GM19395 (cell line): ENCODE results near the gene IL32.

Source experiments
- ATAC-seq: cut with Tn5 transposase; IDR thresholded peaks from one replicate; pipeline ENCODE4 v1.9.1; 2021; ENCODE audit warnings: mild to moderate bottlenecking, moderate library complexity; ENCODE audit not compliant: unreplicated experiment

The IL32 gene

DNA sequence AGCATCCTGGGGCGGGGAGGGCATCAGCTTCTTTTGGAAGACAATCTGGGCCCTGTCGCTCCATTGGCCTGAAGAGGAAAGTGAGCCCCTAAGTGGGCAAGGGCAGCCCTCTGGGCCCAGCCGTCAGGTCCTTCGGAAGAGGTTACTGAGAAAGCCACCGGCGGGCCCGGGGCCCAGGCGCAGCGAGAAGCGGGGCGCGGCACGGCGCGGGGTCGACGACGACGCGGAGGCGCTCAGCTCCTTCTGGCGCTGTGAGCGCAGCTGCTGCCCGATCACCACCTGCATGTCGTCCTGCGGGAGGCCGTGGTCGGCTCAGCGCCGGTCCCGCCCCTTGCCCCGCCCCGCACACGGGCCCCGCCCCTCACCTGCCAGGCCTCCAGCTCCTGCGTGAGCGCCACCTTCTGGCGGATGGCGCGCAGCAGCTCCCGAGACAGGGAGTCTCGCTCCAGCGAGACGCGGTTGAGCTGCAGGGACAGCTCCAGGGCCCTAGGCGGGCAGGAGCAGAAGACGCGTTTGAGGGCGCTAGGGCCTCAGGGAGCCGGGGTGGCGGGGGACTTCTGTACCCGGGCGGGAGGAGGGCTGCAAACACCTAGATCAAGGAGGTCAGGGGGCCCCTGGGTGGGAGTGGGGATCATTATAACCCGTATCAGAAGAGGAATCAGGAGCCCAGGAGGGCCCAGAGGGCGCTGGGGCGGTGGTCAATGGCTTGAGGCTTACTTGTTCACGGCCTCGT, 37.3 kb upstream of the IL32 start:
- no peak for ATAC-seq

DNA sequence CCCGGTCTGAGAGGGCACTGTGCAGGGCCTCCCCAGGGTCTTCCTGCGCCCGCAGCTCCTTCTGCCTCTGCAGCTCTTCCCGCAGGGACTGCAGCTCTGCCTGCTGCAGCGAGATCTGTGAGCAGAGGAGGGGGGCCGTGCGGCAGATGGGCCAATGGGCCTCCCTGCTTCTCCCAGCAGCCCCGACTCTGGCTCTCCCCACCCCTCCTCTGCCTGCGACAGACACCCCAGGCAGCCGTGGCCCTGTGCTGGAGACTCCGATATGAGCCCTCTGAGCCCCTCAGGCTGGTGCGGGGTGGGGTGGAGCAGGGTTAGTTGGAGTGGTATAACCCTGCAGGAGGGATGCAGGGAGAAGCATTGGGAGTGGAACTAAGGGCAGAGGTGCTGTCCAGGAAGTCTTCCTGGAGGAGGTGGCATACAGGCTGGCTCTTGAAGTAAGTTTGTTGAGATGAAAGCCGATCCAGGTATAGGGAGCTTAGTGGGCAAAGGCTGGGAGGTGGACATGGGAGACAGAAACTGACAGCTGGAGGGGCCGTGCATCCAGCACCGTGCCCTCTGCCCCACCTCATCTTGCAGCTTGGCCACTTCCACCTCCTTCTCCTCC, 36.6 kb upstream of the IL32 start:
- no peak for ATAC-seq

DNA sequence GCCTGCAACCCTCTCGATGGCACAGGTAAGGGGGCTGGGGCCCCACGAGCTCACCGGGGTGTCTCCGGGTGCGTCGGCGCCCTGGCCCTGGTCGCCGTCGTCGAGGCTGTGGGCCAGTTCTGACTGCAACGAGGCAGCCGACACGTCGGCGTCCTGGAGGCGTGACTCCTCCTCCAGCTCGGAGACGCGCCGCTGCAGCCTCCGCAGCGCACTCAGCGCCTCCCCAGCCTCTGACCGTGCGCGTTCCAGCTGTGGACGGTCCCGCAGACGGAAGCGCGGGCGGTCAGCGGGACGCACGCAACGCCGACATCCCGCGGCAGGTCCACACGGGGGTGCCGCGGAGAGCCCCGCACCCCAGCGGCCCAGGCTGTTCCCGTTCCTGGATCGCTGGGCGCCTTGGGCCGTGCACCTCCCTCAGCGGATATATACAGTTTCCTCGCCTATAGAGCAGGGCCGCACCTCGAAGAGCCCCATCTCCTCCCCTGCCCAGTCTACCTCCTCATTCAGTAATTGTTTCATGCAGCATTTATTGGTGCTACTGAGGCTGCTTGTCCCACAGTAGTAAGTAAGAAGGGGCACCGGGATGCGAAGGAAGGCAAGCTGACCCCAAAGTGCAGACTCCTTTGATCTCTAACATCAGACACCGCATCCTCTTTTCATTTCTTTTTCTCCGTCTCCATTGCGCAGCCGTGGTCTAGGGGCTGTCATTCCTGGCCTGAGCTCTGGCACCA, 35.8 kb upstream of the IL32 start:
- no peak for ATAC-seq

DNA sequence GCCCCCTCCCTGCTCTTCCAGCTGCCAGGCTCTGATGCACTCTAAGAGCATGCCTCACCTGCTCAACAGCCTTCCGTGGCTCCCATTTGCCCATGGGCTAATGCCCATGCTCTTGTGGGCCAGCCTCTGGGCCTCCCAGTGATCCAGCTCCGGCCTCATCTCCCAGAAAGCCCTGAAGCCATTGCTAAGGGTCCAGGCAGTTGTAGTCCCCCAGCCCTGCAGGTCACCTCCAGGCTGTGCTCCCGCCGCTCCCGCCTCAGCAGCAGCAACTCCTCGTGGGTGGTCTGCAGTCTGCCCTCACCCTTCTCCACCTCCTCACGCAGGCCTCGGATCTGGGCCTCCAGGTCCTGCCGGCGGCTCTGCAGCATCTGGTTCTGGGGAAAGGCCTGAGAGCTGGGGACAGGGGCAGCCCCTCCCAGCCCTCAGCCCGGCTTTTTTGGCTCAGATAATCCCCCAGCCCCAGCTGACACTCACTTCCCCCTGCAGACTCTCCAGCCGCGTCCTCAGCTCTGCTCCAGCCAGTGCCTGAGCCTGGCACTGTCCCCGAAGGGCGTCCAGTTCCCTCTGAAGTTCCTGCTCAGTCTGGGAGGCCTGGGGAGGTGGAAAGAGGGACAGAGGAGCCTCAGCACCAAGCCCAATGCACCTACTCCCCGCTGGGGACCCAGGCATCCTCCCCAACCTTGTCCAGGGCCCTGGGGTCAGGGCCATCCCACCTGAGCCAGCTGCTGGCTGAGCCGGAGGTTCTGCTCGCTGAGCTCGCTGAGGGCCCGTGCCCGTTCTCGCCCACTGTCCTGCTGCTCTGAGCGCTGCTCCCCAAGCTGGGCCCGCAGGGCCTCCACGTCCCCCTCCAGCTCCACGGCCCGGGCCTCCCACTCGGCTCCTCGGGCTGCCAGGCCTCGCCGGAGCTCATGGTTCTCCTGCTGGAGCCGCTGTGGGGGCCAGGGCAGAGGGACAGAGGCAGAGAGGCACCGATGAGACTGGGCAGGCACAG, 34.9 kb upstream of the IL32 start:
- ATAC-seq, result no peak

DNA sequence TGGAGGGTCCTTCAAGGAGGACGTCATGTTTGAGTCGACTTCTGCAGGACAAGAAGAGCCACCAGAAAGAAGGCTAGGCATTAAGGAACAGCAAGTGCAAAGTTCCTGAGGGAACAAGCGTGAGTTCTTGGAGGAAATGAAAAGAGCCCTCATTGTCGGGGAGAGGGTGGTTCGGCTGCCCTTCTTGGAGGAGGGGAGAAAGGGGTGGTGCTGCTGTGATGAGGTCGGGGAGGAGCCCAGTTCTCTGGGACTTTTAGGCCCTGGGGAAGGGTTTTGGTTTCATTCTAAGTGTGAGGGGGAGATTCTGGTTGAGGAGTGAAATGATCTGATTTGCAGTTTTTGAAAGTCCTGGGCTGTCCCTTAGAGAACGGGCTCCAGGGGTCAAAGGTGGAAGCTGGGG, 32.8 kb upstream of the IL32 start:
- ATAC-seq, result no peak

DNA sequence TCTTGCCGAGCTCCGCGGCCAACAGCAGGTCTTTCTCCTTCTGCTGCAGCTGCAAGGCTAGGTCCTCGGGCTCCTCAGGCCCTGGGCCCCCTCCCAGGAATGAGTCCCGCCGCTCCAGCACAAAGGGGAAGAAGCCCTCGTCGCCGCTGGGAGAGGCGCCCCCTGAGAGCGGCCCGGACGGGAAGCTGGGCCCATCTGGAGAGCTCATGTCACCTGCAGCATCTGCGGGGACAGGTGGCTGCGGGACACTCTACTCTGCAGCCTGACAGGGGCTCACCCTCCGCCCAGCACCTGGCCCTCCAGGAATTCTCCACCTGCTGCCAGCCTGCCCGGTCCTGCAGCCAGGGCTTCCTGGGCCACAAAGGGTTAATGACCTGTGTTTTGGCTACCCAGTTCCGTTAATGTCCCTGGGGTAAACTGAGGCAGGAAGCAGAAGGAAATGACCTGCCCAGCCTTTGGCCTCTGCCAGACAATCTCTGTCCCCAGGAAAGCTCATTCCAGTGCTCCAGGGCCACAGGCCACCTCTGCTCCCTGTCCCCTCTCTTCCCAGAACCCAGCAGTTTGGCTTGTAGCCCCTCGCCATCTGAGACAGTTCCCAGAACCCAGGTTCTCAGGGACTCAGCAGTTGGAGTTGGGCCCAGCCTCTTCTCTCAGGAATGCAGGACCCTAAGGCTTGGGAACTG, 30.0 kb upstream of the IL32 start:
- ATAC-seq, result no peak

DNA sequence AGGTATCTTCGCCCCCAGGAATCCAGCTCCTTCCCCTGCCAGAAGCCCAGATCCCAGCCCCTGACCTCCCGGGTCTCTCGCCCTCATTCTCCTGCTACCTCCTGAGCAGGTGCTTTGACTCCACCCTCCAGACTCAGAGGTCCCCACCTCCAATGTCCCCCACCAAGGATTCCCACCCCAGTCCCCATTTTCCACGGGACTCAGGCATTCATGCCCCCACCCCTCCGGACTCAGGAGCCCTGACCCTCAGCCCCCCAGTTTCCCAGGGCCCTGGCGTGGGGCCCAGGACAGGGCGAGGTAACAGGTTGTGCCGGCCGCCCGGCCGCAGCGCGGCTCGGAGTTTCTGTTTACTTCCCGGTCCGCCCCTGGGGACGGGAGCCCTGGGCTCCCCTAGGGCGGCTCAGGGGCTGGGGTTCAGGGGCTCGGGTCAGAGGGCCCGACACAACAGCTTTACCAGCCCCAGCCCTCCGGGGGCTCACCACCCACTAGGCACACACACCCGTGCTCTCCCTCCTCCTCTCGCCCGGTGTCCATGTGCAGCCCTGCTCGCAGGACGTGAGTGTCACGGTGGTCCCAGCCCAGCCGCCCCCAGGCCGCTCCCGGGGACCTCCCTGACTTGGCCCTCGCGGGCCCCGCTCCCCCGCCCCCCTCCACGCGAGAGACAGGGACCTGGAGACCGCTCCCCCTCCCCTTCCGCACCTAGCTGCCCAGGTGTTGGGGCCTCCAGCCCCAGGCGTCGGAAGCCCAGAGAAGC, 29.3 kb upstream of the IL32 start:
- no peak for ATAC-seq

DNA sequence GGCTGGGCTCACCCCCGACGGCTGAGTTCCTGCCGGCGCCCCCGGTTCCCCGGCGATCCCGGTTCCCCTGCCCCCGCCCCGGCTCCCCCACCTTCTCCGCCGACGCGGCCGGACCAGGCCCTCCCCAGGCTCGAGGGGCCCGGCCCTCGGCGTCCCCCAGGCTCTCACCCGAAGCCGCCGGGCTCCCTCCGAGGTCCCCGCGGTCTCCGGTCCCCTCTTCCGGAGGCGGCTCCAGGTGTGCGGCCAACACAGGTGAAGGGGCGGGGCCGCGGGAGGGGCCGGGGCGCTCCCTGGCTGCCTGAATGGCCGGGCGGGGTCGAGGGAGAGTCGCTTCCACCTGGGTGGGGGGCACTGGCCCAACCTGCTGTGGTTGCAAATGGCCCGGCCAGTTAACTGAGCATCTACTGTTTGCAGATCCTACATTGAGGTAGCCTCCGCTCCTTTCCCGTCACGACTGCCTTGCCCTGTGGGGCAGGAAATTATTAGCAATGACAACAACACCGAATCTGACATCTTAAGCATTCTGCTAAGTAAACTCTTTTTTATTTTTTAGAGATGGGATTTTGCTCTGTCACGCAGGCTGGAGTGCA, 28.6 kb upstream of the IL32 start, which contains the start of gene BICDL2:
Gene BICDL2, minus strand, starts transcription at position 219 of the 590 bp plus-strand sequence. CDS start 1,448 bp downstream, outside the sequence.
- ATAC-seq, result no peak

DNA sequence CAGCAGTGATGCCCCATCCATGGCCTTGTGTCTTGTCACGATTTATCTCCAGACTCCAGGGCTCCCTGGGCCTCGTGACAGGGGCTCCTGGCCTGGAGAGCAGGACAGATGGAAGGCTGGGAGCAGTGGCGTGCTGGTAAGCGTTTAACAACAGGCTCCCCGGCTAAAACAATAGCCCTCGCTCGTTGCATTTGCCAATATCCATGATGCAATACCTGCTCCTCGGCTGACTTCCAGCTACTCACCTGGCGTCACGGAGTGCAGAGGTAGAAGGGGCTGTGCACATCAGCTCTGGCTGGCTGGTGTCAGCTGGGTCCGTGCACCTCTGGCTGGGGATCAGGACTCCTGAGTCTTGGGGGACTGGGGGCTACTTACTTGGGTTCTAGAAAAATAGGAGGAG, 27.2 kb upstream of the IL32 start:
- ATAC-seq, result no peak

DNA sequence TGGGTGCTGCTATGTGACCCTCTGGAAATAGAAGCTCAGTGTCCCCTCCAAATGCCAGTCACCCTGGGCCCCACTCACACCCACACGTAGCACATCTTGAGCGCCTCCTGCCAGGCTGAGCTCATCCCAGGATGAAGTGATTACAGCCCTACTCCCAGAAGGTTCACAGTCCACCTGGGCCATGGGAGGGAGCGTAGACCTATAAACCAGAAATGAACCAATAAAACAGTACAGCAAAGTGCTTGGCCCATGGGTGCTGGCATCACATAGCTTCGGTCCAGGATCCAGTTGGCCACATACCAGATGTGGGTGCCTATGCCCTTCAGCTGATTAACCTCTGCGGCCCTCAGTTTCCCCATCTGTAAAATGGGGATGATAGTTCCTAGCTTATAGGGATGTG, 26.5 kb upstream of the IL32 start:
- ATAC-seq, result no peak

DNA sequence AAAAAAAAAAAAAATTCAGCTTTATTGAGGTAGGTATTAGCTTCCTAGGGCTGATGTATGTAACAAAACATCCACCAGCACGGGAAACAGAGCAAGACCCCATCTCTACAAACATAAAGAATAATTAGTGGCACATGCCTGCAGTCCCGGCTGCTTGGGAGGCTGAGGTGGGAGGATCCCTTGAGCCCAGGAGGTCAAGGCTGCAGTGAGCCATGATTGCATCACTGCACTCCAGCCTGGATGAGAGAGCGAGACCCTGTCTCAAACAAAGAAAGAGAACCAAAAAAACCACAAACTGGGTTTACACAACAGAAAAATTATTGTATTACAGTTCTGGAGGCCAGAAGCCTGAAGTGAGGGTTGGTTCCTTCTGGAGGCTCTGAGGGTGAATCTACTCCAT, 23.1 kb upstream of the IL32 start:
- ATAC-seq, result no peak

DNA sequence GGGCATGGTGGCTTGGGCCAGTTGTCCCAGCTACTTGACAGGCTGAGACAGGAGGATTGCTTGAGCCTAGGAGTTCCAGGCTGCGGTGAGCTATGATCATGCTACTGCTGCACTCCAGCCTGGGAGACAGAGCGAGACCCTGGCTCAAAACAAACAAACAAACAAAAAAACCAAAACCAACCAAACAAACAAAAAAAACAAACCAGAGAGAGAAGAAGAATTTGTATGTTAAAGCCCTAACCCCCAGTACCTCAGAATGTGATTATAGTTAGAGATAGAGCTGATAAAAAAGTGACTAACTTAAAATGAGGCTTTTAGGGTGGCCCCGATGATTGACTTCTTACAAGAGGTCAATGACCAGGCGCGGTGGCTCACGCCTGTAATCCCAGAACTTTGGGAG, 20.7 kb upstream of the IL32 start:
- no peak for ATAC-seq

DNA sequence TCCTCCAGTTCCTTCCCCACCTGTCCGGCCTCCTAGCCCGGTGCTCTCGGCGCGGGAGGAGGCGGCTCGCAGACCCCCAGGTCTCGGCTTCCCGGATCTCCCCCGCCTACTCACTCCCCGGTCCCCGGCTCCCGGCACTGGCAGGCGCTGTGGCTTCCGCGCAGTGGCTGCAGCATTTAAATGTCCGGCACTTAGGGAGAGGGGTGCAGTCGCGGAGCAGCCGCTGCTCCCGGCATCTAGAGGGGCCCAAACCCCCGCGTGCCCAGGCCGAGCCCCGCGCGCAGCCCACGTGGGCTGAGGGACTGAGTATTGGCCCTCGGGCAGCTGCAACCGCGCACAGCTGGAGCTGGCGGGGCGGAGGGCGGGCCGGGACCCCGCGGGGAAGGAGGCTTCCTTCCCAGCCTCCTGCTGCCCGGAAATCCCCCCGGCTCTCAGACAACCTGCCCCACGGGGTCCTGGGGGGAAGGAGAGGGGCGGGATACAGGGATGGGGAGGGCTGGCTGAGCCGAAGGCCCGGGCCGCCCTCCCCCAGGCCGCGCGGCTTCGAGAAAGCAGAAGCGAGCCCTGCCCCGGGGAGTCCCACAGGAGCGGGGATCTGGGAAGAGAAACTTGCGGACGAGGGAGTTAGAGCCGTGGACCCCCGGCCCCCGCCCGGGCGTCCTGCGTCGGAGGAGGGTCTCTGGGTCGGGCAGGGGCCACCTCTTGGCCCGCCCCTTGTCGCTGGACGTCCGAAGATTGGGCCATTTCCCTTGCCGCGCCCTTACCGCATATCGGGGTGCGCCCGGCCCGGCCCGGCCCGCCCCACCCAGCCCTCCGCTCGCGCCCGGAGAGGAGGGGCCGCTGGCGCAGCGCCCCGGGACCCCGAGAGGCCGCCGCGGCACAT, 19.4 kb upstream of the IL32 start, which contains the start of gene MMP25:
Gene MMP25, plus strand, starts transcription at position 804 of the 883 bp plus-strand sequence. CDS start 357 bp downstream, outside the sequence.
- no peak for ATAC-seq

DNA sequence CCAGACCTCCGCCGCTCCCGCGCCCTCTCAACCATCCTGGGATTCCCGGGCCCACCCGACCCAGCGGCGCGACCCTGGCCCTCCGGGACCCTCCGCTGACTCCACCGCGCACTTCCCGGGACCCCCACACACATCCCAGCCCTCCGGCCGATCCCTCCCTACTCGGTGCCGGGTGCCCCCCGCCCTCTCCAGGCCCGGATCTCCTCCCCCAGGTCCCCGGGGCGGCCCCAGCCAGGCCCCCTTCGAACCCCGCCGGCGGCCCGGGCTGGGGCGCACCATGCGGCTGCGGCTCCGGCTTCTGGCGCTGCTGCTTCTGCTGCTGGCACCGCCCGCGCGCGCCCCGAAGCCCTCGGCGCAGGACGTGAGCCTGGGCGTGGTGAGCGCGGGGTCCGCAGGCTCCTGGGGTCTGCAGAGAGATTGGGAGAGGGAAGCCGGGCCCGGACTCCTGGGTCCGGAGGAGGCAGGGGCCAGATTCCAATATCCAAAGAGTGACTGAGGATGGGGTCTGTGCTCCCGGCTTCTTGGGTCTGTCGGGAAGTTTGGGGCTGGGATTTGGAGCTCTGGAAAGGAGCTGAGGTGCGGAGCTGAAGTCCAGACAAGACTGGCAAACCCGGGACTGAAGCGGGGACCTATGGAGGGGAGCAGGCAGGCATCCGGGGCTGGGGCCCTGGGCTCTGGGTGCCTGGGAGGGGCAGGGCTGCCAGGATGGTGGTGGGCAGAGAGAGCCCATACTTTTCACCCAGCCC, 18.6 kb upstream of the IL32 start:
- no peak for ATAC-seq

DNA sequence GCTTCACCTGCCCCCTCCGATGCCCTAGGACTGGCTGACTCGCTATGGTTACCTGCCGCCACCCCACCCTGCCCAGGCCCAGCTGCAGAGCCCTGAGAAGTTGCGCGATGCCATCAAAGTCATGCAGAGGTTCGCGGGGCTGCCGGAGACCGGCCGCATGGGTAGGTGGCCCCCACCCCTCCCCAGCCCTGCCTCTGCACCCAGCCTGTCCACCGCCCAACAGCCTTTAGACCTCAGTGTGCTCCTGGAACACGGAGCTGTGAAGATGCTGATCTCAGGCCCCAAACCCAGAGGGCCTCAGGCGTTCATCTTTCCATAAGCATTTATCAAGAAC, 18.1 kb upstream of the IL32 start:
- no peak for ATAC-seq

DNA sequence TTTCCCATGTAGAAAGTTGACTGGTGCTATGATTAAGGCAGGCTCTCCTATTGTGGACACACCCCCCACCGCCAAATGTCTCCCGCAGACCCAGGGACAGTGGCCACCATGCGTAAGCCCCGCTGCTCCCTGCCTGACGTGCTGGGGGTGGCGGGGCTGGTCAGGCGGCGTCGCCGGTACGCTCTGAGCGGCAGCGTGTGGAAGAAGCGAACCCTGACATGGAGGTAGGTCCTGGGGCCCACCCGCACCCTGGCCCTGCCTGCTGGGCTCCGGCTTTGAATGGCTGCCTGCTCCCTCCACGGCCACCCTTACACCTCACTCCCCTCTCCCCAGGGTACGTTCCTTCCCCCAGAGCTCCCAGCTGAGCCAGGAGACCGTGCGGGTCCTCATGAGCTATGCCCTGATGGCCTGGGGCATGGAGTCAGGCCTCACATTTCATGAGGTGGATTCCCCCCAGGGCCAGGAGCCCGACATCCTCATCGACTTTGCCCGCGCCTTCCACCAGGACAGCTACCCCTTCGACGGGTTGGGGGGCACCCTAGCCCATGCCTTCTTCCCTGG, 15.4 kb upstream of the IL32 start:
- no peak for ATAC-seq

DNA sequence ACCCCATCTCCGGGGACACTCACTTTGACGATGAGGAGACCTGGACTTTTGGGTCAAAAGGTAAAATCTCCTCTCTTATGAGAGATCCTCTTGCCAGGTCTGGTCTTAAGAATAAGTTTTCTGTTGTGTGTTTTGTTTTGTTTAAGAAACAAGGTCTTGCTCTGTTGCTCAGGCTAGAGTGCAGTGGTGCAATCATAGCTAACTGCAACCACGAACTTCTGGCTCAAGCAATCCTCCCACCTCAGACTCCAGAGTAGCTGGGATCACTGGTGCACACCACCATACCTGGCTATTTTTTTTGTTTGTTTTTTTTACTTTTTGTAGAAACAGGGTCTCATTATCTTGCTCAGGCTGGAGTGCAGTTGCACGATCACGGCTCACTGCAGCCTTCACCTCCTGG, 15.0 kb upstream of the IL32 start:
- ATAC-seq, result no peak
